HEK293 (cell line): Measurements from ENCODE around the gene CRK.

Experiments
- BCL11B ChIP-seq: fragments of 450-650 bp; formaldehyde crosslinking; IDR thresholded peaks from 2 replicates; pipeline ENCODE4 v1.5.1; 2016; ENCODE audit warnings: low read depth, missing biosample characterization, missing genetic modification characterization
- FEZF1 ChIP-seq: fragments of 450-650 bp; formaldehyde crosslinking; IDR thresholded peaks from 2 replicates; pipeline ENCODE4 v1.5.1; 2016; ENCODE audit warnings: missing biosample characterization, missing genetic modification characterization
- HOXA7 ChIP-seq: sonication (generic); formaldehyde crosslinking; IDR thresholded peaks from 2 replicates; pipeline ENCODE4 v1.8.1; 2022; ENCODE audit warnings: missing genetic modification reagents, borderline replicate concordance
- INSM2 ChIP-seq: fragments of 450-650 bp; formaldehyde crosslinking; IDR thresholded peaks from 2 replicates; pipeline ENCODE4 v1.5.1; 2016; ENCODE audit warnings: missing biosample characterization, missing genetic modification characterization
- KLF10 ChIP-seq: fragments of 450-650 bp; IDR thresholded peaks from 2 replicates; pipeline ENCODE4 v1.5.1; 2018; ENCODE audit warnings: missing biosample characterization, mild to moderate bottlenecking, missing genetic modification characterization
- PRDM10 ChIP-seq: fragments of 450-650 bp; formaldehyde crosslinking; IDR thresholded peaks from 2 replicates; pipeline ENCODE4 v1.5.1; 2016; ENCODE audit warnings: missing biosample characterization, missing genetic modification characterization
- SALL2 ChIP-seq: fragments of 450-650 bp; formaldehyde crosslinking; IDR thresholded peaks from 2 replicates; pipeline ENCODE4 v1.5.0; 2017; ENCODE audit warnings: missing biosample characterization, mild to moderate bottlenecking, missing genetic modification characterization, borderline replicate concordance
- SP7 ChIP-seq: fragments of 450-650 bp; formaldehyde crosslinking; IDR thresholded peaks from 2 replicates; pipeline ENCODE4 v1.5.1; 2016; ENCODE audit warnings: missing biosample characterization, missing genetic modification characterization
- TRIM28 ChIP-seq: IDR thresholded peaks from 2 replicates; pipeline ENCODE4 v1.6.1; 2011; ENCODE audit warnings: low read length, control low read depth, borderline replicate concordance
- ZEB2 ChIP-seq: fragments of 450-650 bp; formaldehyde crosslinking; IDR thresholded peaks from 2 replicates; pipeline ENCODE4 v1.5.1; 2016; ENCODE audit warnings: missing biosample characterization, missing genetic modification characterization
- ZFHX2 ChIP-seq: fragments of 450-650 bp; formaldehyde crosslinking; conservative IDR thresholded peaks from 2 replicates; pipeline ENCODE4 v1.5.1; 2016; ENCODE audit warnings: missing biosample characterization, missing genetic modification characterization
- ZFP3 ChIP-seq: fragments of 450-650 bp; formaldehyde crosslinking; IDR thresholded peaks from 2 replicates; pipeline ENCODE4 v1.5.1; 2016; ENCODE audit warnings: low read depth, missing biosample characterization, missing genetic modification characterization
- ZIC2 ChIP-seq: fragments of 450-650 bp; formaldehyde crosslinking; IDR thresholded peaks from 2 replicates; pipeline ENCODE4 v1.5.1; 2016; ENCODE audit warnings: missing biosample characterization, missing genetic modification characterization
- ZNF24 ChIP-seq: fragments of 450-650 bp; formaldehyde crosslinking; IDR thresholded peaks from 2 replicates; pipeline ENCODE4 v1.5.1; 2016; ENCODE audit warnings: missing biosample characterization, missing genetic modification characterization
- ZNF366 ChIP-seq: fragments of 450-650 bp; formaldehyde crosslinking; conservative IDR thresholded peaks from 2 replicates; pipeline ENCODE4 v1.5.1; 2016; ENCODE audit warnings: missing biosample characterization, missing genetic modification characterization
- ZNF529 ChIP-seq: fragments of 450-650 bp; formaldehyde crosslinking; IDR thresholded peaks from 2 replicates; pipeline ENCODE4 v1.5.1; 2017; ENCODE audit warnings: missing genetic modification characterization, missing biosample characterization; ENCODE audit not compliant: insufficient replicate concordance
- ZNF558 ChIP-seq: fragments of 450-650 bp; formaldehyde crosslinking; IDR thresholded peaks from 2 replicates; pipeline ENCODE4 v1.5.1; 2016; ENCODE audit warnings: missing biosample characterization, missing genetic modification characterization
- ZNF600 ChIP-seq: fragments of 450-650 bp; formaldehyde crosslinking; IDR thresholded peaks from 2 replicates; pipeline ENCODE4 v1.5.1; 2016; ENCODE audit warnings: missing biosample characterization, missing genetic modification characterization
- ZNF629 ChIP-seq: fragments of 450-650 bp; formaldehyde crosslinking; IDR thresholded peaks from 2 replicates; pipeline ENCODE4 v1.5.1; 2017; ENCODE audit warnings: missing biosample characterization, missing genetic modification characterization
- ZNF677 ChIP-seq: fragments of 450-650 bp; IDR thresholded peaks from 2 replicates; pipeline ENCODE4 v1.5.0; 2018; ENCODE audit warnings: missing biosample characterization, mild to moderate bottlenecking, missing genetic modification characterization, moderate library complexity
- ZNF791 ChIP-seq: fragments of 450-650 bp; formaldehyde crosslinking; IDR thresholded peaks from 2 replicates; pipeline ENCODE4 v1.5.1; 2016; ENCODE audit warnings: missing biosample characterization, missing genetic modification characterization
- ZNF843 ChIP-seq: fragments of 450-650 bp; formaldehyde crosslinking; IDR thresholded peaks from 2 replicates; pipeline ENCODE4 v1.5.1; 2016; ENCODE audit warnings: missing biosample characterization, missing genetic modification characterization
- ZXDB ChIP-seq: fragments of 450-650 bp; formaldehyde crosslinking; IDR thresholded peaks from 2 replicates; pipeline ENCODE4 v1.5.1; 2016; ENCODE audit warnings: missing biosample characterization, missing genetic modification characterization

CRK gene

GRCh38 chr17:1390432-1391367 is 65.3 kb downstream of the CRK start (continued):
- TF ChIP-seq ZNF558 (tag by site-specific recombination) (peak; percentile 20; the same call in 1 of the 2 replicates), PRDM10 (tag by site-specific recombination) (peak; percentile 23; the same call in 1 of the 2 replicates), SP7 (tag by site-specific recombination) (peak; percentile 82), ZNF529 (no peak), SALL2 (tag by site-specific recombination) (no peak), HOXA7 (CRISPR knock-in tag) (no peak), ZIC2 (tag by site-specific recombination) (no peak), KLF10 (tag by site-specific recombination) (peak; percentile 19; the same call in 1 of the 2 replicates), ZNF600 (tag by site-specific recombination) (peak; percentile 53; the same call in 1 of the 2 replicates), FEZF1 (tag by site-specific recombination) (peak; percentile 68), BCL11B (tag by site-specific recombination) (peak; percentile 29; the same call in 1 of the 2 replicates), TRIM28 (peak; percentile 50; the same call in 1 of the 2 replicates), ZNF629 (tag by site-specific recombination) (0 out of 2 replicates have a peak, but pooled peaks have one; percentile 17), INSM2 (tag by site-specific recombination) (0 out of 2 replicates have a peak, but pooled peaks have one; percentile 14), ZNF366 (tag by site-specific recombination) (peak; percentile 17; the same call in 1 of the 2 replicates), ZFHX2 (tag by site-specific recombination) (no peak), ZNF24 (tag by site-specific recombination) (no peak), ZNF843 (tag by site-specific recombination) (peak; percentile 57), ZFP3 (tag by site-specific recombination) (no peak), ZNF677 (no peak), ZEB2 (tag by site-specific recombination) (0 out of 2 replicates have a peak, but pooled peaks have one; percentile 60), ZNF791 (tag by site-specific recombination) (no peak), ZXDB (tag by site-specific recombination) (peak; percentile 19; the same call in 1 of the 2 replicates)
